ENCODE measurements around the gene HIPK3. TPM values are rescaled to one million over a fixed set of nuclear protein-coding genes. Genes with fewer than 3 reads are reported as not detected.

Gene HIPK3
- total and polyA plus RNA-seq, 9 of the 15 experiments (the other 6 are each of a cell fraction or from before 2014, with no cell fraction given), result 2.3 to 19.6 (median 7.5) TPM

GRCh38 chr11:33269822-33270221 lies 12.6 kb downstream of the HIPK3 start:
- no peak for FAIRE-seq
- CTCF ChIA-PET (ENCODE audit: low intra/inter-chr PET ratio), result no interaction called here
- BruUV-seq (replicated peaks), result no TSS peak
- H3K4me2 ChIP-seq (ENCODE audit: insufficient read depth, low read length), result no peak overlapping the region
- H3K9me1 ChIP-seq (ENCODE audit: control insufficient read depth, insufficient read depth, low read length), result no peaks in the 10 kb centered on the region
- DNase-seq (ENCODE audit: extremely low read depth in 1 of 4, low spot score in 3 of 4), result no peak
- in situ Hi-C loops (cut with MboI) (no loop called here), intact Hi-C loops (cut with micrococcal nuclease) (no loop called here)
- H3K79me2 ChIP-seq (ENCODE audit: control insufficient read depth, insufficient read depth, low read length), result peaks cover 75% of the 10 kb centered on the region
- H4K20me1 ChIP-seq (replicated peaks; ENCODE audit: control insufficient read depth, insufficient read depth, low read length), result no peaks in the 10 kb centered on the region
- no peak overlapping the region for H3K9ac ChIP-seq (ENCODE audit: insufficient read depth in 1 of 2, low read depth in 2 of 2, low read length in 2 of 2)
- H3K27ac ChIP-seq (ENCODE audit: extremely low read depth, low read depth, low read length), result no peak overlapping the region
- WGBS (ENCODE audit: insufficient coverage, low coverage, missing lambda C conversion rate), result 87% methylated on average over 6 of the region's 6 CpGs
- no peak overlapping the region for H2AFZ ChIP-seq (ENCODE audit: low read depth, low read length)
- ATAC-seq, result no peak
- TF ChIP-seq ZNF239 (CRISPR knock-in tag; IDR thresholded peaks at IDR 0.05) (no peak), TEAD4 (IDR thresholded peaks at IDR 0.05; ENCODE audit: low read length) (no peak), TEAD4 (CRISPR knock-in tag; IDR thresholded peaks at IDR 0.05; ENCODE audit: borderline replicate concordance) (no peak), POLR3A (IDR thresholded peaks at IDR 0.05; ENCODE audit: borderline replicate concordance, extremely low read depth, insufficient read depth, insufficient read length) (no peak), CREM (IDR thresholded peaks at IDR 0.05; ENCODE audit: low read depth) (no peak), FUS (optimal IDR thresholded peaks at IDR 0.05; ENCODE audit: low read depth, low read length) (no peak), IRF1 (CRISPR knock-in tag; IDR thresholded peaks at IDR 0.05; ENCODE audit: borderline replicate concordance) (no peak), MCM3 (IDR thresholded peaks at IDR 0.05) (no peak), FOXJ3 (CRISPR knock-in tag; IDR thresholded peaks at IDR 0.05) (no peak), SMAD3 (CRISPR knock-in tag; conservative IDR thresholded peaks at IDR 0.05) (no peak)
- H3K9me3 ChIP-seq (replicated peaks; ENCODE audit: control insufficient read depth, insufficient read depth, low read depth, low read length), result no peaks in the 10 kb centered on the region
- H3K4me1 ChIP-seq (replicated peaks in 1 of 2; ENCODE audit: control insufficient read depth in 2 of 2, insufficient read depth in 2 of 2, low read length in 2 of 2), result peaks cover 0 to 3% of the 10 kb centered on the region in 2 experiments; a peak in 1 of 5 replicates
- POLR2A ChIA-PET, result interaction anchor here (1.0 to 1.5 kb wide), 3 partner anchors 10 to 376 kb away, joined by 3 to 9 read pairs (median 4); no protein-coding TSS in a partner anchor
- no peak overlapping the region for H3K4me3 ChIP-seq
- H3K27me3 ChIP-seq (ENCODE audit: control insufficient read depth in 2 of 2, insufficient read depth in 2 of 2, low read length in 2 of 2), result no peaks in the 10 kb centered on the region
- no peaks in the 10 kb centered on the region for H3K36me3 ChIP-seq (ENCODE audit: control insufficient read depth, insufficient read depth, low read length)
